Tibial nerve (tissue), 4 donors: ENCODE data around the gene MSANTD7. TPM values are rescaled to one million over a fixed set of nuclear protein-coding genes. Genes with fewer than 3 reads are reported as not detected.
A peak's percentile ranks its signal among the peaks of the same experiment; 100 is the strongest.

Experiments used
- DNase-seq, 2 donors: peaks; one replicate each; pipeline ENCODE4 v3.0.0-alpha.2; 2019; ENCODE audit warnings: low spot score in 2 of 2
- H3K27ac ChIP-seq, 4 donors: fragments of 200-600 bp; sonication (generic) in 3 of 4; one replicate each; pipeline ENCODE4 v1.5.1; 2017 to 2019; ENCODE audit warnings: mild to moderate bottlenecking in 1 of 4
- H3K27me3 ChIP-seq, 2 donors: fragments of 200-600 bp; sonication (generic) in 1 of 2; one replicate each; pipeline versions ENCODE4 v1.5.1 to v1.6.0; 2017 to 2019
- H3K36me3 ChIP-seq, 3 donors: fragments of 200-600 bp; sonication (generic); one replicate each; pipeline ENCODE4 v1.5.1; 2018 to 2019
- H3K4me1 ChIP-seq, 4 donors: fragments of 200-600 bp; sonication (generic) in 3 of 4; one replicate each; pipeline ENCODE4 v1.5.1; 2017 to 2019
- H3K4me3 ChIP-seq, 4 donors: fragments of 200-600 bp; sonication (generic) in 3 of 4; one replicate each; pipeline ENCODE4 v1.5.1; 2017 to 2019; ENCODE audit warnings: mild to moderate bottlenecking in 1 of 4, moderate library complexity in 1 of 4
- H3K9me3 ChIP-seq, 4 donors: fragments of 200-600 bp; sonication (generic) in 3 of 4; one replicate each; pipeline ENCODE4 v1.5.1; 2017 to 2019
- CTCF ChIP-seq, 5 experiments: fragments of 200-600 bp in 3 of 5; fragments of 450-650 bp in 2 of 5; sonication (generic) in 3 of 5; IDR thresholded peaks; one replicate each; pipeline ENCODE4 v1.5.1; 2016 to 2019; ENCODE audit warnings: antibody characterized with exemption in 5 of 5, mild to moderate bottlenecking in 3 of 5, moderate library complexity in 2 of 5
- EP300 ChIP-seq, 2 donors: sonication (generic); formaldehyde crosslinking; IDR thresholded peaks; one replicate each; pipeline ENCODE4 v1.6.1; 2017; ENCODE audit warnings: antibody characterized with exemption in 2 of 2, mild to moderate bottlenecking in 1 of 2
- POLR2A ChIP-seq, 2 donors: fragments of 450-650 bp; IDR thresholded peaks; one replicate each; pipeline ENCODE4 v1.6.1; 2017; ENCODE audit warnings: antibody characterized with exemption in 2 of 2, mild to moderate bottlenecking in 2 of 2, moderate library complexity in 2 of 2
- WGBS, 2 donors: methylation state at CpG; one replicate each; pipeline ENCODE4 v1.1.5; 2018; 5-methylcytosine and 5-hydroxymethylcytosine counted together
- total RNA-seq, 4 donors: library from RNA; depleted of rRNA; stranded (reverse); fragments of >200 nt; gene quantifications; one replicate each; pipeline ENCODE4 v1.1.0, GENCODE V29; 2016

MSANTD7 gene
- total RNA-seq, 4 donors from 2014 or later: 6.3 to 11.5 (median 7.9) TPM

DNA sequence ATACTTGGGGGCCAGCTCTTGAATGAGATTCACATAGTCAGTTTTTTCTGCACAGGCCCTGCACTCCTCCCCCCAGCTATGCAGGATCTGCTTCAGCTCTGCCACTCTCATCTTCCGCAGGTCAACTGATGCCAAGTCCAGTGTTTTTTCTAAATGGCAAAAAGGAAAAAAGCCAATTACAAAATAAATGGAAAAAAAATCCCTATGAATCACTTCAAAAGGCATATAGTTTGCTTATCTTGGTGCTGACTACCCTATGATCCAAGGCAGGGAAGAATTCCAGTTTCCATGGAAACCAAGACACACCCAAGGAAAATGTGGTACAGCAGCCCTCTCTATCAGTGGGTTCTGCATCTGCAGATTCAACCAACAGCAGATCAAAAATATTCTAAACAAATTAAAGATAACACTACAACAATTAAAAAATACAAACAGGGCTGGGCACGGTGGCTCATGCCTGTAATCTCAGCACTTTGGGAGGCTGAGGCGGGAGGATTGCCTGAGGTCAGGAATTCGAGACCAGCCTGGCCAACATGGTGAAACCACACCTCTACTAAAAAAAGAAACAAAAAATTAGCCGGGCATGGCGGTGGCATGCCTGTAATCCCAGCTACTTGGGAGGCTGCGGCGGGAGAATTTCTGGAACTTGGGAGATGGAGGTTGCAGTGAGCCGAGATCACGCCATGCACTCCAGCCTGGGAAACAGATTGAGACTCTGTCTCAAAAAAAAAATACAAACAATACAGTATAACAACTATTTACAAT is 17.9 kb upstream of the MSANTD7 start:
- Histone ChIP-seq H3K27me3 (no peaks in the 10 kb centered on the region), H3K4me3 (no peak overlapping the region), H3K4me1 (no peaks in the 10 kb centered on the region), H3K27ac (no peak overlapping the region), H3K36me3 (no peaks in the 10 kb centered on the region), H3K9me3 (no peaks in the 10 kb centered on the region)
- TF ChIP-seq EP300 (IDR thresholded peaks at IDR 0.05) (no peak), POLR2A (IDR thresholded peaks at IDR 0.05) (no peak), CTCF (IDR thresholded peaks at IDR 0.05) (no peak)
- 94% methylated on average over 10 of the region's 10 CpGs for WGBS, 2 donors
- no peak for DNase-seq

DNA sequence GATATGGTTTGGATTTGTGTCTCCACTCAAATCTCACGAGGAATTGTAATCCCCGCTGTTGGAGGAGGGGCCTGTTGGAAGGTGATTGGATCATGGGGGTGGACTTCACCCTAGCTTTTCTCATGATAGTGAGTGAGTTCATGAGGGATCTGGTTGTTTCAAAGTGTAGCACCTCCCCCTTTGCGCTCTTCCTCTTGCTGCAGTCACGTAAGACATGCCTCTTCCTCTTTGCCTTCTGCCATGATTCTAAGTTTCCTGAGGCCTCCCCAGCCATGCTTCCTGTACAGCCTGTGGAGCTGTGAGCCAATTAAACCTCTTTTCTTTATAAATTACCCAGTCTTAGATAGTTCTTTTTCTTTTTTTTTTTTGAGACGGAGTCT is 17.3 kb upstream of the MSANTD7 start:
- no peaks in the 10 kb centered on the region for H3K27me3 ChIP-seq
- H3K9me3 ChIP-seq: no peaks in the 10 kb centered on the region
- no peak overlapping the region for H3K27ac ChIP-seq
- DNase-seq: no peak
- H3K4me3 ChIP-seq: no peak overlapping the region
- TF ChIP-seq CTCF (IDR thresholded peaks at IDR 0.05) (no peak), EP300 (IDR thresholded peaks at IDR 0.05) (no peak), POLR2A (IDR thresholded peaks at IDR 0.05) (no peak)
- 89 to 91% methylated on average over 5 of the region's 5 CpGs for WGBS, 2 donors
- H3K36me3 ChIP-seq: no peaks in the 10 kb centered on the region
- H3K4me1 ChIP-seq: no peaks in the 10 kb centered on the region

DNA sequence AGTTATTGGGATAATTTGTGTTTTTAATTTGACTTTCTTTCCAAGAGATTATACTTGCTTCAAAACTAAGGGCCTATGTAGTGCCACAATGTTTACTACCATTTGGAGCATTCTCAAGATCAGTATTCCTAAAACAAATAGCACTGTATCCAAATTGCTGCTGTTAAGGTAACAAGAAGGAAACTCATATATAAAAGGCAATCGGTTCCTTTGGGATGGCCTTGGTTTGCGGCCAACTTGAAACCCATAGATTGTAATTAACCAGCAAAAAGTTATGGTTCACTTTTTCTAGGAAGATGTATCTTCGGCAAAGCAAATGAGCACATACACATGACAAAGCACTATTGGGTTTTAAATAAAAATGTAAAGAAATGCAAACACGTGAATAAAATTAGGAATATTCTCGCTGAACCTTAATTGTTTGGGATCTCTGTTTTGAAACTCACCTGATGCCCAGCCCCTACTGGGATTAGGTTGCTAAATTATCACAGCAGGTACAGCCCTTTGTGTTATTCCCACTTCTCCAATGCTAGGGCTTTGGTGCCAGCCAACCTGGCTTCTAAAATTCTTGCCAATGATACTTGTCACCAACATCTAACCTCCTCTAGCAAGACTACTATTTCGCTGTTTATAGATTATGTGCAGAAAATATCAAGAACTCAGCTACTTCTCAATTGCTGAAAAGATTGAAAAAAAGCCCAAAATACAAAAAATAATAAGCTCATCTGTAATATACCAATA is 16.3 kb upstream of the MSANTD7 start:
- H3K9me3 ChIP-seq: no peaks in the 10 kb centered on the region
- 76 to 91% methylated on average over 6 of the region's 6 CpGs for WGBS, 2 donors
- H3K4me3 ChIP-seq: no peak overlapping the region
- TF ChIP-seq CTCF (IDR thresholded peaks at IDR 0.05): no peak
- TF ChIP-seq EP300 (IDR thresholded peaks at IDR 0.05): no peak
- TF ChIP-seq POLR2A (IDR thresholded peaks at IDR 0.05): no peak
- H3K36me3 ChIP-seq: no peaks in the 10 kb centered on the region
- no peaks in the 10 kb centered on the region for H3K27me3 ChIP-seq
- no peaks in the 10 kb centered on the region for H3K4me1 ChIP-seq
- no peak overlapping the region for H3K27ac ChIP-seq
- no peak for DNase-seq

DNA sequence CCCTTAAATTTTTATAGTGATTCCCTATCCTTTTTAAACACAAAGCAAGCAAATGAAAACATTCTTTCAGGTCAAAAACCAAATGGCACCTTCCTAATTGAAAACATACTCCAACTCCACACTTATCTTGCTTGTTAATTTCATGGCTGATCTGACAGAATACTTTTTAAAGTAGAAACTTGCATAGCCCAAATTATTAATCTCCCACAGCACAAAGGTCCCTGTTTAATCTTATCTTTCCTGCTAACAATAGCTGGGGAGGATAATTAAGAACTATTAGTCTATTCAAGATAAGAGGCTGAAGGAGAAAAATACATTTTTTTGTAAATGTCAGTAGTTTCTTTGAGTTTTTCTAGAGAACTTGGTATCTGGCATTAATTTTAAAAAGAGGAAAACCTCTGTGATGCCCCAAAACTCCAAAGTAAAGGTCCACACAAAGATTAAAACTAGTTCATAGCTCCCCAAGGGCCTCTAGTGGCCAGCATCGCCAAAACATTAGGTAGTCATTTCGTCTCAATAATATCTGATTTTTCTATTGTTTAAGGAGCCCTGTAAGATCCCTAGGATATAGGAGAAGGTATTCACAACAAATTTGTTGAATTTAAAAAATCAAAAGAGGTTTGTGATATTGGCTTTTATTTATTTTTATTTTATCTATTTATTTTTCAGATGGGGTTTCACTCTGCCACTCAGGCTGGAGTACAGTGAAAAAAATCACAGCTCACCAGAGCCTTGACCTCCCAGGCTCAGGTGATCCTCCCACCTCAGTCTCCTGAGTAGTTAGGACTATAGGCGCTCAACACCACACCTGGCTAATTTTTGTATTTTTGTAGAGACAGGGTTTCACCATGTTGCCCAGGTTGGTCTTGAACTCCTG is 15.0 kb upstream of the MSANTD7 start:
- WGBS, 2 donors: 31 to 32% methylated on average over 3 of the region's 3 CpGs
- no peak overlapping the region for H3K27ac ChIP-seq
- no peaks in the 10 kb centered on the region for H3K27me3 ChIP-seq
- no peaks in the 10 kb centered on the region for H3K36me3 ChIP-seq
- TF ChIP-seq CTCF (IDR thresholded peaks at IDR 0.05) (peak; percentile 37 to 58 (median 51)), EP300 (IDR thresholded peaks at IDR 0.05) (no peak), POLR2A (IDR thresholded peaks at IDR 0.05) (no peak)
- no peaks in the 10 kb centered on the region for H3K4me1 ChIP-seq
- H3K4me3 ChIP-seq: no peak overlapping the region
- DNase-seq: peak in 1 of 2 donors; percentile 25
- H3K9me3 ChIP-seq: no peaks in the 10 kb centered on the region
